Caco-2 (cell line): ENCODE data around the gene DGKG. TPM values are rescaled to one million over a fixed set of nuclear protein-coding genes. Genes with fewer than 3 reads are reported as not detected.

ENCODE experiments used
- BruUV-seq: library from RNA; stranded (reverse); fragments of 400-500 nt; replicated peaks from 2 replicates; lab custom pipeline; 2021; lab: Mats Ljungman, UMichigan
- CTCF ChIA-PET: fragments of 300-600 bp; sonication (Branson Sonifier 250); formaldehyde crosslinking; loops from one replicate; lab custom pipeline; 2022; ENCODE audit warnings: antibody characterized with exemption; lab: Charles Lee
- POLR2A ChIA-PET: fragments of 300-600 bp; sonication (Branson Sonifier 250); formaldehyde crosslinking; loops from one replicate; lab custom pipeline; 2022; ENCODE audit warnings: antibody characterized with exemption; lab: Charles Lee
- DNase-seq, 2 experiments: peaks; one replicate each; pipeline versions ENCODE4 v3.0.0 to v3.0.0-alpha.2; 2020 to 2022
- H3K27me3 ChIP-seq: replicated peaks from 2 replicates; pipeline ENCODE4 v1.6.0; 2011; ENCODE audit warnings: low read length; ENCODE audit not compliant: control insufficient read depth, insufficient read depth
- H3K36me3 ChIP-seq: 2 replicates; pipeline ENCODE4 v1.5.1; 2011; ENCODE audit warnings: low read length; ENCODE audit not compliant: control insufficient read depth, insufficient read depth
- H3K4me1 ChIP-seq: fragments of 250-450 bp; sonication (Bioruptor Pico); 2 replicates; pipeline ENCODE4 v1.5.1; 2020; ENCODE audit warnings: mild to moderate bottlenecking
- H3K4me3 ChIP-seq: 2 replicates; pipeline ENCODE4 v1.5.1; 2011; ENCODE audit warnings: low read depth, mild to moderate bottlenecking, control low read depth, low read length
- H3K9me3 ChIP-seq: fragments of 250-450 bp; sonication (Bioruptor Pico); 2 replicates; pipeline ENCODE4 v1.5.1; 2020; ENCODE audit warnings: mild to moderate bottlenecking, moderate library complexity
- H3K27ac Mint-ChIP-seq: one replicate; pipeline ENCODE4 v1.8.0; 2022; ENCODE audit warnings: mixed read lengths; ENCODE audit not compliant: unreplicated experiment
- H3K27me3 Mint-ChIP-seq: one replicate; pipeline ENCODE4 v1.8.0; 2022; ENCODE audit warnings: mixed read lengths; ENCODE audit not compliant: insufficient read depth, unreplicated experiment
- H3K36me3 Mint-ChIP-seq: one replicate; pipeline ENCODE4 v1.8.0; 2022; ENCODE audit warnings: mild to moderate bottlenecking, mixed read lengths; ENCODE audit not compliant: insufficient read depth, unreplicated experiment
- H3K4me1 Mint-ChIP-seq: one replicate; pipeline ENCODE4 v1.8.0; 2022; ENCODE audit warnings: low read depth, mixed read lengths; ENCODE audit not compliant: unreplicated experiment
- H3K4me3 Mint-ChIP-seq: one replicate; pipeline ENCODE4 v1.8.0; 2022; ENCODE audit warnings: mild to moderate bottlenecking, moderate library complexity, mixed read lengths; ENCODE audit not compliant: unreplicated experiment
- H3K9me3 Mint-ChIP-seq: one replicate; pipeline ENCODE4 v1.8.0; 2022; ENCODE audit warnings: mixed read lengths; ENCODE audit not compliant: unreplicated experiment
- intact Hi-C: fragments of 100-400 bp; cut with micrococcal nuclease; formaldehyde crosslinking; loops from one replicate; pipeline ENCODE4 v1.10.0; 2022; ENCODE audit not compliant: unreplicated experiment
- total RNA-seq: library from RNA; stranded (reverse); gene quantifications from 2 replicates; pipeline ENCODE4 v1.2.3, GENCODE V29; 2022
- TF ChIP-seq, protein P1 (sequence below), 2 experiments: fragments of 200-600 bp in 1 of 2; IDR thresholded peaks; 1 replicate in 1 of 2; 2 replicates in 1 of 2; pipeline versions ENCODE4 v1.5.1 to v1.8.0; 2011 to 2022; ENCODE audit warnings: antibody characterized with exemption in 1 of 2, control low read depth in 1 of 2, inconsistent platforms in 1 of 2, low read depth in 1 of 2, low read length in 1 of 2, mild to moderate bottlenecking in 1 of 2, moderate library complexity in 1 of 2; ENCODE audit not compliant: insufficient read depth in 1 of 2, severe bottlenecking in 1 of 2, unreplicated experiment in 1 of 2

The DGKG gene
- total RNA-seq, 1 experiment from 2014 or later = 0.32 TPM

DNA sequence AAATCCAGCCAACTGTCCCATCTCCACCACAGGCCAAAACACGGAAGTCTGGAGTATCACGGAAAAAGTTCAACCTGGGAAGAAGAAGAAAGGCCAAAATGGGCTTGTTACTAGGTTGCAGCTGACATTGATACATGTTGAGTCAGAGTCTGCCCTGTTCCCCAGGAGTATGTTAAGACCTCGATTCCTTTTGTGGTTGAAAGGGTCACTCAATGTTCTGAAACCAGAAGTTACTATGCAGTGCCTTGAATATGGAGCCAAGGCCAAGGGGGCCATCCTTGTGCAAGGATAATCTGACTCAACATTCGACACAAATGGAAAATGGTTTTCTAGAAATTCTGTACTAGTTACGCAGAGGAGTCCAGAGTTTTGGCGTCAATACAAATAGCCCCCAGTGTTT lies 104.2 kb downstream of the DGKG start:
- intact Hi-C loops = loop anchor here (2.0 to 10.0 kb wide), 2 partner anchors 229 to 567 kb away; no protein-coding TSS in a partner anchor
- BruUV-seq = no TSS peak
- Mint-ChIP-seq H3K9me3 (no peaks in the 10 kb centered on the region), H3K36me3 (no peaks in the 10 kb centered on the region), H3K4me1 (peaks cover 7% of the 10 kb centered on the region), H3K27me3 (peaks cover 5% of the 10 kb centered on the region), H3K4me3 (no peak overlapping the region), H3K27ac (no peak overlapping the region)
- no peaks in the 10 kb centered on the region for H3K27me3 ChIP-seq
- DNase-seq = no peak
- 0 out of 2 replicates have a peak, but pooled peaks cover 5% of the 10 kb centered on the region for H3K4me1 ChIP-seq
- no peak overlapping the region for H3K4me3 ChIP-seq
- H3K36me3 ChIP-seq = no peaks in the 10 kb centered on the region
- ChIA-PET CTCF (interaction anchor here (2.6 kb wide), 1 partner anchor 282 kb away, joined by 24 read pairs; no protein-coding TSS in a partner anchor), POLR2A (no interaction called here)
- H3K9me3 ChIP-seq = no peaks in the 10 kb centered on the region
- TF ChIP-seq, protein P1, sequence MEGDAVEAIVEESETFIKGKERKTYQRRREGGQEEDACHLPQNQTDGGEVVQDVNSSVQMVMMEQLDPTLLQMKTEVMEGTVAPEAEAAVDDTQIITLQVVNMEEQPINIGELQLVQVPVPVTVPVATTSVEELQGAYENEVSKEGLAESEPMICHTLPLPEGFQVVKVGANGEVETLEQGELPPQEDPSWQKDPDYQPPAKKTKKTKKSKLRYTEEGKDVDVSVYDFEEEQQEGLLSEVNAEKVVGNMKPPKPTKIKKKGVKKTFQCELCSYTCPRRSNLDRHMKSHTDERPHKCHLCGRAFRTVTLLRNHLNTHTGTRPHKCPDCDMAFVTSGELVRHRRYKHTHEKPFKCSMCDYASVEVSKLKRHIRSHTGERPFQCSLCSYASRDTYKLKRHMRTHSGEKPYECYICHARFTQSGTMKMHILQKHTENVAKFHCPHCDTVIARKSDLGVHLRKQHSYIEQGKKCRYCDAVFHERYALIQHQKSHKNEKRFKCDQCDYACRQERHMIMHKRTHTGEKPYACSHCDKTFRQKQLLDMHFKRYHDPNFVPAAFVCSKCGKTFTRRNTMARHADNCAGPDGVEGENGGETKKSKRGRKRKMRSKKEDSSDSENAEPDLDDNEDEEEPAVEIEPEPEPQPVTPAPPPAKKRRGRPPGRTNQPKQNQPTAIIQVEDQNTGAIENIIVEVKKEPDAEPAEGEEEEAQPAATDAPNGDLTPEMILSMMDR (IDR thresholded peaks at IDR 0.05; ENCODE audit: insufficient read depth in 1 of 2, low read depth in 1 of 2, low read length in 1 of 2, severe bottlenecking in 1 of 2, unreplicated experiment in 1 of 2) = no peak

DNA sequence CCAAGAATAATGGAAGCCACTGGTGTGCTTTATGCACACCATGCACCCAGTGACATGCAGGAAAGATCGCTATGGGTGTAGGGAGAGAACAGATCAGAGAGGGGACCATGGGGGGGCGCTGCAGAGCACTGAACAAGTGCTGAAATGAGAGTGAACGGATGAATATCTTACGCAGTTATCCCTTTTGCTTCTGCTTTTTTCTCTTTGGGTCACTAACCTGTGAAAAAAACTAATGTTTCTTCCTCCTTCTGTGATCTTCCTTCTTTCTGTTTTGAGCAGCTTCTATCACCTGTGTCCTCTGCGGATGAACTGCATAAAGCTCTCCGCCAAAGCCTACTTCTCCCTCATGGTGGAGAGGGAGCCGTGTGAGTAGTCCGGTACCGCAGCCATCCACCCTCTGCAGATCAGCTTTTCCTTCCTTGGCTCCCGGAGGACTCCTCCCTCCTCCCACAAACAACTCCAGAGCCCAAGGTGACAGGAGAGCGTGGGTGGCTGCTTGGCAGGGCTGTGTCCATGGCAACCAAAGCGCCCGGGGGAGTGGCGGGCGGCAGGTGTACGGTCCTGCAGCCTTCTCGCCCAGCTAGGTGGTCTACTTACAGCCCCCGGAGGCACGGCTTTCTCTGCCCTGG lies 106.2 kb downstream of the DGKG start:
- CTCF ChIA-PET = no interaction called here
- H3K4me1 ChIP-seq = 0 out of 2 replicates have a peak, but pooled peaks cover 5% of the 10 kb centered on the region

More for the DNA sequence above, 106.2 kb downstream of the DGKG start:
- intact Hi-C loops = loop anchor here (10.0 kb wide), 1 partner anchor 569 kb away; no protein-coding TSS in a partner anchor
- H3K9me3 Mint-ChIP-seq = no peaks in the 10 kb centered on the region
- peaks cover 8% of the 10 kb centered on the region for H3K27me3 Mint-ChIP-seq
- H3K4me3 Mint-ChIP-seq = no peak overlapping the region
- Histone ChIP-seq H3K4me3 (no peak overlapping the region), H3K27me3 (no peaks in the 10 kb centered on the region), H3K9me3 (no peaks in the 10 kb centered on the region), H3K36me3 (no peaks in the 10 kb centered on the region)
- TF ChIP-seq, protein P1 (IDR thresholded peaks at IDR 0.05; ENCODE audit: insufficient read depth in 1 of 2, low read depth in 1 of 2, low read length in 1 of 2, severe bottlenecking in 1 of 2, unreplicated experiment in 1 of 2) = no peak
- BruUV-seq = no TSS peak
- peaks cover 7% of the 10 kb centered on the region for H3K4me1 Mint-ChIP-seq
- H3K27ac Mint-ChIP-seq = no peak overlapping the region
- DNase-seq = no peak
- POLR2A ChIA-PET = no interaction called here
- no peaks in the 10 kb centered on the region for H3K36me3 Mint-ChIP-seq
